NOMO-1 treated with DMSO at 0.1 percent for 48 hours (cell line): ENCODE results near the gene SEC23B.
A peak's percentile ranks its signal among the peaks of the same experiment; 100 is the strongest.
"Not testable (repeated sequence)": the region's sequence is repeated elsewhere in the genome, so short reads cannot be mapped to it uniquely, and the experiment has no call there.

Experiments used
- DNase-seq: peaks from one replicate; lab custom pipeline; 2025; ENCODE audit not compliant: unreplicated experiment; lab: John Stamatoyannopoulos, UW

The SEC23B gene

GRCh38 chr20:18507218-18508191 lies at the start of gene SEC23B:
Gene SEC23B (plus strand): TSS chr20:18507940. CDS start chr20:18510836, 2,896 bp downstream.
- peak; percentile 96 for DNase-seq

GRCh38 chr20:18465536-18466200 lies 42.1 kb upstream of the SEC23B start:
- peak; percentile 0 for DNase-seq

DNA sequence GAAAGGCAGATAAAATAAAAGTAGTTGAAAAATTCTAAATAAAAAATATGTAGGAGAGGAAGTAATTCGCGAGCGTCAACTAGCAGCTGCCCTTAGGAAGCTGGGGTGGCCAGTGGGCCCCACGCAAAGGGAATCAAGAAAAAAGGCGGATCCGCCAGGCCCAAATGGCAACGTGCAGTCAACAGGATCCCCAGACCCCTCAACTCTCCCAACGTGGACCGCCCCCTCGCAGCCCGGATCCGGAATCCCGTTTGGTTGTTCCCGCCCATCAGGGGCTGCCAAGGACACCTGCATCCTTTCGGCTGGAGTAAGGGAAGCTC lies 41.2 kb upstream of the SEC23B start:
- no peak for DNase-seq

DNA sequence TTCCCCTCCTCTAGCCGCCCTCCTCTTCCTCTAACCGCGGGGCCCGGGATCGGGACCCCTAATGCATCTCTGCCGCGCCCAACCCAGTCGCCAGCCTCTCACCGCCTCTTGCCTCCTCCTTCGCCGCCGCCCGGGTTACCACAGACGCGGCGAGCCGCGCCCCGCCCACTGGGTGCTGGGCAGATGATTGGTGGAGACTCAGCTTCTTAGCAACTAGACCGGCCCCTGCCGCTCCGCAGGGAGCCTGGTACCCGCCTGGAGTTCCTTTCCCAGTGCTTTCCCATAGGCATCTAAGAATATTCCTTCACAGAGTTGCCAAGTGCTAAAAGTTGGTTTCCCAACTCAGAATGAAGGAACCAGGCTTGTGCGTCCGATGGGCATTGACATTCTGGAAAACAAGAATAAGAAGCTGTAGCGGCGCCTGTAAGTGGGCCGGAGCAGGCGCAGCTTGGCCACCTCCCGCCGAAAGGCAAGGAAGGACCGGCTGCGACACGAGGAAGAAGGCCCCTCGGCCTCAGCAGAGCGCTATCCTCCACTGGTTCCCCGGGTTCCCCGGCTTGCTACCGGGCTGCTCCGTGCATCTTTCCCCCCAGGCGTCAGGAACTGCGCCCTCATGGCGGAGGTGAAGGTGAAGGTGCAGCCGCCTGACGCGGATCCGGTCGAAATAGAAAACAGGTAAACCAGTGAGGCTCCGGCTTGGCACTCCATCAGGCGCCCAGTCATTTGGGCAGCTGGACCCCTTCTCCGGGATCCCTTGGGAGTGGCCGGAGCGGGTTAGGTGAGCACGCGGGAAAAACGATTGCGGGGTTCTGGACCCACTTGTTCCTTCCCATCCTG lies 40.6 kb upstream of the SEC23B start, which contains the start of the genes DZANK1 and POLR3F:
Gene DZANK1 (minus strand): TSS at position 137 of the 837 bp plus-strand sequence. CDS start 1,672 bp downstream, outside the sequence.
Gene POLR3F (plus strand): TSS at position 497 of the 837 bp plus-strand sequence. CDS start 117 bp downstream, at position 614.
- DNase-seq: peak; percentile 91

DNA sequence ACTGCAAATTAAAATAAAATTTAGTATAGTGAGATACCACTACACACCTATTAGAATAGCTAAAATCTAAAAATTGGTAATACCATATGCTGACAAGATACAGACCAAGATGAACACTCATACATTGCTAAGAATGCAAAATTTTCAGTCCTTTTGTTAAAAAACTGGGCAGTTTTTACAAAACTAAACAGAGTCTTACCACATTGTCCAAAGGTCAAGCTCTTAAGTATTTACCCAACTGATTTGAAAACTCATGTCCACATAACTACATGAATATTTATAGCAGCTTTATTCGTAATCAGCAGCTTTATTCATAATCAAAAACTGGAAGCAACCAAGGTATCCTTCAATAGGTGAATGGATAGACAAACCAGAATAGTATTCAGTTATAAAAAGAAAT lies 30.5 kb upstream of the SEC23B start:
- DNase-seq: no peak

DNA sequence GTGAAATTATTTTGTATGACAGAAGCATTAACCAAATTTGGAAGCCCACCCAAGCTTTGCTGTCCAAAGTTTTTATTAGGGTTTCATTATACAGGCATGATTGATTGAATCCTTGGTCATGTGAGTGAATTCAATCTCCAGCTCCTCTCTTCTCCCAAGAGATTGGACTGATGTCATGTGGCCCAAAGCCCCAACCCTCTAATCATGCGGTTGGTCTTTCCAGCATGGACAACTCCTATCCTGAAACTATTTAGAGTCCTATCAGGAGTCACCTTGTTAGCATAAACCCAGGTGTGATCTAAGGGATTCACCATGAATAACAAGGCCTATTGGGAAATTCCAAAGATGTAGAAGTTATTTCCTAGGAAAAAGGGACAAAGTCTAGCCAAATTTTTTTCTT lies 29.9 kb upstream of the SEC23B start:
- DNase-seq: no peak

DNA sequence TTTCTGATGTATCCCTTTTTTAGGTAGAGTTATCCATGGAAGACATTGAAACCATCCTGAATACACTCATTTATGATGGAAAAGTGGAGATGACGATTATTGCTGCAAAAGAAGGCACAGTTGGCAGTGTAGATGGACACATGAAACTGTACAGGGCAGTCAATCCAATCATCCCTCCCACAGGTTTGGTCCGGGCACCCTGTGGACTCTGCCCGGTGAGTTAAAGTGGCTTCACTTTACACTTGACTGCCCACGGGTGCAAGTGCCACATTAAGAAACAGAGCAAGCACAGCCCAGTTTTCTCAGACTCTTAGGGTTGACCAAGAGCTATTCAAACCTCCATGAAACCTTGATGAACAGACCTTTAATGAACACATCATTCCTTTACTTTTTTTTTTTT lies 26.1 kb upstream of the SEC23B start:
- DNase-seq: no peak

GRCh38 chr20:18488301-18488700 lies 19.4 kb upstream of the SEC23B start:
- no peak for DNase-seq

- peak; percentile 3 for DNase-seq
These were observed 11.7 kb upstream of the SEC23B start for GRCh38 chr20:18496042-18496441.

DNA sequence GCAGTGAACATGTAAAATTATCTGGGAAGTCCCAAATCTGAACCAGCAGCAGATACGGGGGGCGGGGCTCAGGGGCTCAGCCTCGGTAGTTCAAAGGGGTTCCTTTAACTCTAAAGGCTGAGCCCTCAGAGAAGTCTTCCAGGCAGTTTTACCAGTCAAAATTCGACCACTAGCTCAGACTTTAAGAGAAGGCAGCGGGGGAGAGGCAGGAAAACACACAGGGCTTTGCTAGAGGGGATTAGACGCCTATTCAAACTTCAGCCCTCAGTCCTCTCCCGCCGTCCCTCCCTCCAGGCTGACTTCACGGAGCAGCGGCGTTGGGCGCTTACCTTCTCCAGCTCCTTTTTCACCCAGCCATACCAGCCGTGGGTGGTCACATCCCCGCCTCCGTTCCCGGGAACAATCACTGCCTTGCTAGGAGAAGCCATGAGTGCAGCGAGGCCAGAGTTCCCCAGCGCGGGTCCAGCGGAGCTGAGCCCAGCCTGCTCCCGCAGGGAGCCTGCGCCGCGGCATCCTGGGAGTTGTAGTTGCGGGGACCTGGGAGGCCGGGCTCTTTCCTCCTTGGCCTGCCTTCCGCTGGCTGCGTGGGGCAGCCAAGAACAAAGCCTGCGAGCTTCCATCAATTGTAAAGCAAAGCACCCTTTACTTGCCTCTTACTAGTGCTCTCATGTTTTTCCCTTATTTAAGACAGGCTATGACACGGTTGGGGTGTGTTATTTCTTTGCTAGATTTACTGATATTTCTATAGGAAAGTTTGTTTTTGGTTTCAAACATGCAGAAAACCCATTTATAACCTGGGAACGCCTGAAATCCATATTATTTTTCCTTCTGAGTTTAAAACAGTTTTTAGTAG lies 10.8 kb upstream of the SEC23B start, which contains the start of gene RBBP9:
Gene RBBP9 (minus strand): TSS at position 486 of the 853 bp plus-strand sequence. CDS start 58 bp downstream, at position 428.
- peak; percentile 78 for DNase-seq

GRCh38 chr20:18497603-18498002 lies 10.1 kb upstream of the SEC23B start:
- no peak for DNase-seq

DNA sequence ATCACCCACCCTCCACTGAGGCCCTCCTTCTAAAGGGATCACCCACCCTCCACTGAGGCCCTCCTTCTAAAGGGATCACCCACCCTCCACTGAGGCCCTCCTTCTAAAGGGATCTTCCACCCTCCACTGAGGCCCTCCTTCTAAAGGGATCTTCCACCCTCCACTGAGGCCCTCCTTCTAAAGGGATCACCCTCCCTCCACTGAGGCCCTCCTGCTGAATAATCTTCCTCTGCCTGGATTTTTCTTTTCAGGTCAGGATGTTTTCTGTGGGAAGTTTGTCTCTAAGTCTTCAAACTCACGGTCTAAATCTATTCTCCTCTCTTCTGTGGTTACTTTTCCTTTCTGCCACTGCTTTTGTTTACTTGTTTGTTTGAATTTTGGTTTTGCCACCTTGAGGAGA lies 6.1 kb upstream of the SEC23B start:
- not testable (repeated sequence) for DNase-seq

DNA sequence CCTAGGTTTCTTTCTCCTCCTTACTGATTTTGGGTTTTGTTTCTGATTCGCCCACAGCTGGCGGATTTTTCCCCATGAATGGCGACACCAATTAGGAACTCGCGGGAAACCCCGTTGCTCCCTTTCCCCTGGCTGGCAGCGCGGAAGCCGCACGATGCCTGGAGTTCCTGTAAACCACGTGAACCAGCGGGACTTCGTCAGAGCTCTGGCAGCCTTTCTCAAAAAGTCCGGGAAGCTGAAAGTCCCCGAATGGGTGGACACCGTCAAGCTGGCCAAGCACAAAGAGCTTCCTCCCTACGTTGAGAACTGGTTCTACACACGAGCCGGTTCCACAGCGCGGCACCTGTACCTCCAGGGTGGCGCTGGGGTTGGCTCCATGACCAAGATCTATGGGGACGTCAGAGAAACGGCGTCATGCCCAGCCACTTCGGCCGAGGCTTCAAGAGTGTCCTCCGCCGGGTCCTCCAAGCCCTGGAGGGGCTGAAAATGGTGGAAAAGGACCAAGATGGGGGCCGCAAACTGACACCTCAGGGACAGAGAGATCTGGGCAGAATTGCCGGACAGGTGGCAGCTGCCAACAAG lies 3.2 kb upstream of the SEC23B start:
- no peak for DNase-seq

GRCh38 chr20:18506744-18507143 lies 996 bp upstream of the SEC23B start:
- no peak for DNase-seq

- DNase-seq: peak; percentile 82
These were observed 3.8 kb downstream of the SEC23B start for GRCh38 chr20:18511571-18511970.

- DNase-seq: peak; percentile 77
These were observed 5.5 kb downstream of the SEC23B start for GRCh38 chr20:18513208-18513607.

- no peak for DNase-seq
These were observed 6.4 kb downstream of the SEC23B start for GRCh38 chr20:18514127-18514526.

DNA sequence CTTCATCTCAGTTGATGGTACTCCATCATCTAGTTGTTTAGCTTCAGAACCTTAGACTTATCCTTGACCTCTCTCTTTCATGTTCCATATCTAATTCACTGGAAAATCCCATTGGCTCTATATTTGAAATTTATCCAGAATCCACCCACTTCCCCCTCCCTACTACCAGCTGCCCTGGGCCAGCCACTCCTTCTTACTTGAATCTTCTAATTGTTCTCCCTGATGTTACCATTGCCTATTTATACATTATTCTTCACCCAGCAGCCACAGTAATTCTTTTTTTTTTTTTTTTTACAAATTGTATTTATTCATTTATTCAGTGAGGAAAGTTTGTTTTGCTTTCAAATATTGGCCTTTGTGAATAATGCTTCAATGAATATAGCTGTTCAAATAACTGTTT lies 8.2 kb downstream of the SEC23B start:
- no peak for DNase-seq

GRCh38 chr20:18522066-18522465 lies 14.3 kb downstream of the SEC23B start:
- DNase-seq: not testable (repeated sequence)

GRCh38 chr20:18523066-18523465 lies 15.3 kb downstream of the SEC23B start:
- DNase-seq: no peak
